ENCODE measurements around the gene PLXDC2. TPM values are rescaled to one million over a fixed set of nuclear protein-coding genes. Genes with fewer than 3 reads are reported as not detected.

Gene PLXDC2
- total RNA-seq, 5 donors from 2014 or later (not counting 1 experiment from before 2014, with no cell fraction given): 0.49 to 1.1 (median 0.56) TPM

DNA sequence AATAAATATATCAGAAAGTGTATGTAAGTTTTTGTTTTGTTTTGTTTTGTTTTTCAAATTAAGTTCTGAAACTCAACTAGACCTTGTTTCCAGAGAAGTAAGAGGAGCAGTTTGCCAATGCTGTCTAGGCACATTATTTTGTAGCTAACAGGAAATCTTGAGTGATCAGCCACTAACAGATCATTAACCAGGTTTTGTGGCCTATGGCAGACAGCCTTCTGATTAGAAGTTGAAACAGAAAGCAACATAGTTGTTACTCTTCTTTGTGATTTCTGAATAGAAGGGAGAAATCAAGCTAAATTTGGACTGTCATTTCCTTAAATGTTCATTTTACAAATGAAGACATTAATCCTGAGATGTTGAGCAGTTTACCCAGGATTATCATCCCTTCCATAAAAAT lies 142.6 kb downstream of the PLXDC2 start:
- Histone ChIP-seq H3K27ac (ENCODE audit: low read length) (no peak overlapping the region), H3K4me3 (ENCODE audit: control insufficient read depth in 1 of 2, extremely low read depth in 1 of 2, low read length in 1 of 2) (no peak overlapping the region), H3K9me3 (no peaks in the 10 kb centered on the region), H3K27me3 (replicated peaks in 1 of 2; ENCODE audit: control insufficient read depth in 2 of 2, extremely low read depth in 1 of 2, insufficient read depth in 2 of 2, low read length in 1 of 2) (no peaks in the 10 kb centered on the region), H3K4me1 (ENCODE audit: control insufficient read depth in 1 of 2, extremely low read depth in 1 of 2, insufficient read depth in 2 of 2, low read length in 2 of 2) (no peaks in the 10 kb centered on the region), H3K36me3 (ENCODE audit: control insufficient read depth in 2 of 2, extremely low read depth in 1 of 2, insufficient read depth in 1 of 2, low read length in 1 of 2) (no peaks in the 10 kb centered on the region)
- ChIA-PET POLR2A (no interaction called here), CTCF (no interaction called here)
- Mint-ChIP-seq H3K4me1 (no peaks in the 10 kb centered on the region), H3K27me3 (no peaks in the 10 kb centered on the region), H3K9me3 (peaks cover 4 to 5% (median 4%) of the 10 kb centered on the region in 3 donors), H3K4me3 (no peak overlapping the region), H3K27ac (no peak overlapping the region), H3K36me3 (no peaks in the 10 kb centered on the region)
- no peak for DNase-seq
- no peak for ATAC-seq (replicated peaks in 1 of 4)

DNA sequence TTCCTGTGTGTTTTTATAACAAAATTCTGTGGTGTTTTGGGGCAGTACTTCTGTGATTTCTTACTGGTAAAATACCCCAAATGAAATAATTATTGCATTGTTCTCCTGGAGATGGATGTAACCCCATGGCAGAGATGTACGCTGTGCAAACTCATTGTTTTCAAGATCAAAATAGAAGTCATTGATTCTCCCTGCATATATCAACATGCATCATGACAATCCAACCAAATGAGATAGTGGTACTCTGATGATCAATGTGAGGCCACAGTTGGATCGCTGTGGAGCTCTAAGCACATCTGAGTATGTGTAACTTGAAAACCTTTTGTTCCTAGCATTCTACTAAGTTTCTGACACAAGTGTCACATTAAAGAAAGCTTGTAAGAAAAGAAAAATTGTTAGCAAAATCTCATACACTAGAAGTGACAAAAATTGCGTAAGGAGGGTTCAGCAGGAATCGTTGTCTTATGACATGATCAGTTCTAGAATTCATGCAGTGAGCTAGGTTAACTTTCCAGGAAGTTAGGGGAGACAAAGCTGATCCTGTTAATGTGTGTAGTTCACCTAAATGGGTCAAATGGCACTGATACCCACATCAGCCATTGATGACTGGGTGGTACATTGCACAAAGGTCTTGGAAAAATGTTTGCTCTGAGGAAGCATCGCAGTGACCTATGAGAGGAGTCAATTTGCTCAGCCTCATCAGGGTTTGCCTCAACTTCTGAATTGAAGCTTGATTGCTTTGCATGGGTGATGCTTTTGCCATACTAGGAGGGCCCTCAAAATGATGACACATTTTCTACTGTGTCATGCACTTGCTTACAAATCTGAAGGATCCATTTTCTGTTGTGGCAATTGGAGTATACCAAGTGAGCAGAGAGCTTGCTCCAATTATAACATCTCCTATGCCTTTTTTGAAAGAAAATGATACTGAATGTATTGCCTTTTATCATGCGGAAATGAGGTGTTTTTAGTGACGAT lies 145.1 kb downstream of the PLXDC2 start:
- Mint-ChIP-seq H3K9me3 (peaks cover 4 to 10% (median 5%) of the 10 kb centered on the region in 3 donors), H3K27me3 (no peaks in the 10 kb centered on the region), H3K36me3 (no peaks in the 10 kb centered on the region), H3K4me1 (no peaks in the 10 kb centered on the region), H3K27ac (no peak overlapping the region), H3K4me3 (no peak overlapping the region)
- Histone ChIP-seq H3K9me3 (no peaks in the 10 kb centered on the region), H3K36me3 (ENCODE audit: control insufficient read depth in 2 of 2, extremely low read depth in 1 of 2, insufficient read depth in 1 of 2, low read length in 1 of 2) (no peaks in the 10 kb centered on the region), H3K27me3 (replicated peaks in 1 of 2; ENCODE audit: control insufficient read depth in 2 of 2, extremely low read depth in 1 of 2, insufficient read depth in 2 of 2, low read length in 1 of 2) (no peaks in the 10 kb centered on the region), H3K4me3 (ENCODE audit: control insufficient read depth in 1 of 2, extremely low read depth in 1 of 2, low read length in 1 of 2) (no peak overlapping the region), H3K4me1 (ENCODE audit: control insufficient read depth in 1 of 2, extremely low read depth in 1 of 2, insufficient read depth in 2 of 2, low read length in 2 of 2) (no peaks in the 10 kb centered on the region), H3K27ac (ENCODE audit: low read length) (no peak overlapping the region)
- ChIA-PET CTCF (no interaction called here), POLR2A (interaction anchor here in 1 of 2 donors (0.5 to 0.7 kb wide), 2 partner anchors 11 to 262 kb away, joined by 5 to 11 read pairs; no protein-coding TSS in a partner anchor)
- ATAC-seq (replicated peaks in 1 of 4): no peak
- no peak for DNase-seq
- WGBS (ENCODE audit: insufficient coverage): 94% methylated on average over 5 of the region's 7 CpGs

DNA sequence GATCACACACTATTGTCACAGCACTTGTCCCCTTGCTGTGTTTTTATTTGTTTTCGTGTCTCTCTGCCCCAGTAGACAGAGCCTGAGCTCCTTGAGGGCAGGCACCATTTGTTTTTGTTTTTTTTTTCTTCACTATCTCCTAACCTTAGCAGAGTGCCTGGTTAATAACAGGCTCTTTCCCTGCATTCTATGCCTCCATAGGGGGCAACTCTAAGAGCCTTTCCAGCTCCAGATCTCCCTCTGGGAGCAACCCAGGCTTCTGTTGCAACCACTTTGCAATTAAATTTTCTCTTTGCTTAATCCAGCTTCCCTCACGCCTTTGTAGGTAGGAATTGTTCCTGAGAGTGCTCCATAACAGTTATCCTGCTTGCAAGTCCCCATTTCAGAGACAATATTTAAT lies 148.4 kb downstream of the PLXDC2 start:
- Mint-ChIP-seq H3K4me3 (no peak overlapping the region), H3K27ac (no peak overlapping the region), H3K9me3 (peaks cover 4 to 13% (median 5%) of the 10 kb centered on the region in 3 donors), H3K4me1 (no peaks in the 10 kb centered on the region), H3K27me3 (no peaks in the 10 kb centered on the region), H3K36me3 (no peaks in the 10 kb centered on the region)
- ChIA-PET POLR2A (interaction anchor here in 1 of 2 donors (0.5 kb wide), 1 partner anchor 198 kb away, joined by 3 read pairs; no protein-coding TSS in a partner anchor), CTCF (no interaction called here)
- Histone ChIP-seq H3K27ac (ENCODE audit: low read length) (no peak overlapping the region), H3K4me3 (ENCODE audit: control insufficient read depth in 1 of 2, extremely low read depth in 1 of 2, low read length in 1 of 2) (no peak overlapping the region), H3K36me3 (ENCODE audit: control insufficient read depth in 2 of 2, extremely low read depth in 1 of 2, insufficient read depth in 1 of 2, low read length in 1 of 2) (no peaks in the 10 kb centered on the region), H3K9me3 (no peaks in the 10 kb centered on the region), H3K4me1 (ENCODE audit: control insufficient read depth in 1 of 2, extremely low read depth in 1 of 2, insufficient read depth in 2 of 2, low read length in 2 of 2) (no peaks in the 10 kb centered on the region), H3K27me3 (replicated peaks in 1 of 2; ENCODE audit: control insufficient read depth in 2 of 2, extremely low read depth in 1 of 2, insufficient read depth in 2 of 2, low read length in 1 of 2) (no peaks in the 10 kb centered on the region)
- DNase-seq (no peak), ATAC-seq (replicated peaks in 1 of 4) (no peak)
- WGBS (ENCODE audit: insufficient coverage): no CpG with 5 or more reads among the region's 2 CpGs

DNA sequence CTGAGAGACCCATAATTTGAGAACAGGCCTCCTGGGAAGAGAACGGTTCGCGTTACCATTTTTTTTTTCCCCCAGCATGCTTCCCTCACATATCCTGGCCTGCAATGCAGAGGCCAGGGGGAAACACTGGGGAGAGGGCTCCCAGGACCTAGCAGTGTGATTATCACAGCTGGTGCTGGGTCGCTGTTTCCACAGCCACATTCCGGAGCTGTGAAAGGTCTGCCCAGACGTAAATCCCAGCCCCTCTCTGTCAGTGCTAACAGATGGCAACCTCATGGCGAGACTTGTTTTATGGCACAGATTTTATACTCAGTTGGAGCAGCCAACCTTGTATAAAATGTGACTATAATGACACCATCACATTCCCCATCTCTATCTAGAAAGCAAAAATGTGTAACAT lies 150.5 kb downstream of the PLXDC2 start:
- no peaks in the 10 kb centered on the region for H3K36me3 Mint-ChIP-seq
- WGBS (ENCODE audit: insufficient coverage): 81% methylated on average over 5 of the region's 7 CpGs
- Histone ChIP-seq H3K4me1 (ENCODE audit: control insufficient read depth in 1 of 2, extremely low read depth in 1 of 2, insufficient read depth in 2 of 2, low read length in 2 of 2) (no peaks in the 10 kb centered on the region), H3K27ac (ENCODE audit: low read length) (no peak overlapping the region), H3K4me3 (ENCODE audit: control insufficient read depth in 1 of 2, extremely low read depth in 1 of 2, low read length in 1 of 2) (no peak overlapping the region), H3K36me3 (ENCODE audit: control insufficient read depth in 2 of 2, extremely low read depth in 1 of 2, insufficient read depth in 1 of 2, low read length in 1 of 2) (no peaks in the 10 kb centered on the region), H3K9me3 (no peaks in the 10 kb centered on the region), H3K27me3 (replicated peaks in 1 of 2; ENCODE audit: control insufficient read depth in 2 of 2, extremely low read depth in 1 of 2, insufficient read depth in 2 of 2, low read length in 1 of 2) (no peaks in the 10 kb centered on the region)
- H3K27me3 Mint-ChIP-seq: no peaks in the 10 kb centered on the region
- no peak overlapping the region for H3K27ac Mint-ChIP-seq
- H3K4me3 Mint-ChIP-seq: no peak overlapping the region
- ATAC-seq (replicated peaks in 1 of 4): no peak
- DNase-seq: no peak
- H3K4me1 Mint-ChIP-seq: no peaks in the 10 kb centered on the region
- ChIA-PET CTCF (no interaction called here), POLR2A (interaction anchor here in 1 of 2 donors (0.7 kb wide), 1 partner anchor 31 kb away, joined by 3 read pairs; no protein-coding TSS in a partner anchor)
- peaks cover 0 to 9% (median 4%) of the 10 kb centered on the region in 3 donors for H3K9me3 Mint-ChIP-seq

DNA sequence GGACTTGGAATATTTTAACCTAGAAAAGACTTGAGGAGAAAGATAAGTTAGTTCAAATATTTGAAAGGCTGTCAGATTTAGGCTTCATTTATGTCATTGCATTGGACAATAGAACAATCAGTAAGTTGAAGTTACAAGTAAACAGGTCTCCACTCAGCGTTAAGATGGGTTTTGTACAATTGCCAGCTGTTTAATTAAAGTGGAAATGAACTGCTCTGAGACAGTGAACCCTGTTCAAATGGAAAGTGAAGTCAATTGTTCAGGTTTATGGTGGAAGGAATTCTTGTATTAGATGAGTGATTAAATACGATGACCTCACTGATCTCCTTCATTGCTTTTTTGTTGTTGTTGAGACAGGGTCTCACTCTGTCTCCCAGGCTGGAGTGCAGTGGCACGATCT lies 151.7 kb downstream of the PLXDC2 start:
- H3K4me1 ChIP-seq (ENCODE audit: control insufficient read depth in 1 of 2, extremely low read depth in 1 of 2, insufficient read depth in 2 of 2, low read length in 2 of 2): no peaks in the 10 kb centered on the region
- H3K27me3 ChIP-seq (replicated peaks in 1 of 2; ENCODE audit: control insufficient read depth in 2 of 2, extremely low read depth in 1 of 2, insufficient read depth in 2 of 2, low read length in 1 of 2): no peaks in the 10 kb centered on the region
- Mint-ChIP-seq H3K4me3 (no peak overlapping the region), H3K27ac (no peak overlapping the region), H3K9me3 (peaks cover 0 to 9% (median 3%) of the 10 kb centered on the region in 3 donors), H3K27me3 (no peaks in the 10 kb centered on the region), H3K36me3 (no peaks in the 10 kb centered on the region), H3K4me1 (no peaks in the 10 kb centered on the region)
- H3K27ac ChIP-seq (ENCODE audit: low read length): no peak overlapping the region
- H3K9me3 ChIP-seq: no peaks in the 10 kb centered on the region
- no peak overlapping the region for H3K4me3 ChIP-seq (ENCODE audit: control insufficient read depth in 1 of 2, extremely low read depth in 1 of 2, low read length in 1 of 2)
- WGBS (ENCODE audit: insufficient coverage): 93% methylated on average over 3 of the region's 3 CpGs
- ChIA-PET POLR2A (no interaction called here), CTCF (no interaction called here)
- H3K36me3 ChIP-seq (ENCODE audit: control insufficient read depth in 2 of 2, extremely low read depth in 1 of 2, insufficient read depth in 1 of 2, low read length in 1 of 2): no peaks in the 10 kb centered on the region
- ATAC-seq (replicated peaks in 1 of 4) (no peak), DNase-seq (no peak)

DNA sequence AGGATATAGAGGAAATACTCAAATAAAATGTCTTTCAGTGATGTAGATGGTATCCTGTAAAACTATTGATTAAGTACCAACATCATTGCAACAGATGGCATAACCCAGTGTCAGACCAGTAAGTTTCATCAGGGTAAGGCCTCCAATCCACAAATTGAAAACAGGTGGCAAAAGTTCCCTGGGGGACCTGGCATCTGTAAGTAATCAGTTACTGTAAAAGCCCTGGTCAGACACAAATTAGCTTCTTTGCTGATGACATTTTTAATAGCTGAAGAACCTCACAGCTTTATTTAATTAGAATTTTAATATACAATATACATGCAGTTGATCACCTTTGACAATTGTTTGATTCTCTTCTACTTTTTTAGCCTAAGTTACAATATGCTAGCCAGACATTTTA lies 152.5 kb downstream of the PLXDC2 start:
- Mint-ChIP-seq H3K4me1 (no peaks in the 10 kb centered on the region), H3K36me3 (no peaks in the 10 kb centered on the region), H3K27me3 (no peaks in the 10 kb centered on the region), H3K9me3 (peaks cover 0 to 9% (median 2%) of the 10 kb centered on the region in 3 donors), H3K27ac (no peak overlapping the region), H3K4me3 (no peak overlapping the region)
- no peak for ATAC-seq (replicated peaks in 1 of 4)
- H3K36me3 ChIP-seq (ENCODE audit: control insufficient read depth in 2 of 2, extremely low read depth in 1 of 2, insufficient read depth in 1 of 2, low read length in 1 of 2): no peaks in the 10 kb centered on the region
- no peaks in the 10 kb centered on the region for H3K27me3 ChIP-seq (replicated peaks in 1 of 2; ENCODE audit: control insufficient read depth in 2 of 2, extremely low read depth in 1 of 2, insufficient read depth in 2 of 2, low read length in 1 of 2)
- H3K4me1 ChIP-seq (ENCODE audit: control insufficient read depth in 1 of 2, extremely low read depth in 1 of 2, insufficient read depth in 2 of 2, low read length in 2 of 2): no peaks in the 10 kb centered on the region
- H3K9me3 ChIP-seq: no peaks in the 10 kb centered on the region
- H3K4me3 ChIP-seq (ENCODE audit: control insufficient read depth in 1 of 2, extremely low read depth in 1 of 2, low read length in 1 of 2): no peak overlapping the region
- ChIA-PET POLR2A (interaction anchor here in 1 of 2 donors (0.5 kb wide), 1 partner anchor 116 kb away, joined by 4 read pairs; no protein-coding TSS in a partner anchor), CTCF (no interaction called here)
- no peak for DNase-seq
- H3K27ac ChIP-seq (ENCODE audit: low read length): no peak overlapping the region

All from T-cell (primary cell).